ENCODE data around the gene STUB1.

- TF ChIP-seq, protein P1, sequence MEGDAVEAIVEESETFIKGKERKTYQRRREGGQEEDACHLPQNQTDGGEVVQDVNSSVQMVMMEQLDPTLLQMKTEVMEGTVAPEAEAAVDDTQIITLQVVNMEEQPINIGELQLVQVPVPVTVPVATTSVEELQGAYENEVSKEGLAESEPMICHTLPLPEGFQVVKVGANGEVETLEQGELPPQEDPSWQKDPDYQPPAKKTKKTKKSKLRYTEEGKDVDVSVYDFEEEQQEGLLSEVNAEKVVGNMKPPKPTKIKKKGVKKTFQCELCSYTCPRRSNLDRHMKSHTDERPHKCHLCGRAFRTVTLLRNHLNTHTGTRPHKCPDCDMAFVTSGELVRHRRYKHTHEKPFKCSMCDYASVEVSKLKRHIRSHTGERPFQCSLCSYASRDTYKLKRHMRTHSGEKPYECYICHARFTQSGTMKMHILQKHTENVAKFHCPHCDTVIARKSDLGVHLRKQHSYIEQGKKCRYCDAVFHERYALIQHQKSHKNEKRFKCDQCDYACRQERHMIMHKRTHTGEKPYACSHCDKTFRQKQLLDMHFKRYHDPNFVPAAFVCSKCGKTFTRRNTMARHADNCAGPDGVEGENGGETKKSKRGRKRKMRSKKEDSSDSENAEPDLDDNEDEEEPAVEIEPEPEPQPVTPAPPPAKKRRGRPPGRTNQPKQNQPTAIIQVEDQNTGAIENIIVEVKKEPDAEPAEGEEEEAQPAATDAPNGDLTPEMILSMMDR (IDR thresholded peaks at IDR 0.05), result no peak
- TF ChIP-seq EP300 (IDR thresholded peaks at IDR 0.05), result no peak
Observed at GRCh38 chr16:721765-722540, 41.7 kb downstream of the STUB1 start.
